Measurements from ENCODE around the gene RGL4.
"Not testable (repeated sequence)": the region's sequence is repeated elsewhere in the genome, so short reads cannot be mapped to it uniquely, and the experiment has no call there.

Gene RGL4

DNA sequence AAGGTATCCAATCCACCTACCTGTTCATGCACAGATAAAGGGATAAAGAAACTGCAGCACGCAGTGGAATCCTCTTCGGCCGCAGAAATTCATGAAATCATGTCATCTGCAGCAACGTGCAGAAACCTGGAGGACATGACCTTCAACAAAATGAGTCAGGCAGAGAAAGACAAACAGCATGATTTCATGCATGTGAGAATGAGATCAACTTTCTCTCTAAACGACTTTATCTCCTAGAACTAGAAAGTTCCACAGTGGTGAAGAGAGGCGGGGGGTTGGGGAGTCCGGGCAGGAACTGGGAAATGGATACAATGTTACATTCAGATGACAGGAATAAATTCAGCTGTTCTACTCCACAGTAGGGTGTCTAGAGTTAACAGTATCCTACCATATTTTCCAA is 9.9 kb downstream of the RGL4 start:
- DNase-seq: no peak

DNA sequence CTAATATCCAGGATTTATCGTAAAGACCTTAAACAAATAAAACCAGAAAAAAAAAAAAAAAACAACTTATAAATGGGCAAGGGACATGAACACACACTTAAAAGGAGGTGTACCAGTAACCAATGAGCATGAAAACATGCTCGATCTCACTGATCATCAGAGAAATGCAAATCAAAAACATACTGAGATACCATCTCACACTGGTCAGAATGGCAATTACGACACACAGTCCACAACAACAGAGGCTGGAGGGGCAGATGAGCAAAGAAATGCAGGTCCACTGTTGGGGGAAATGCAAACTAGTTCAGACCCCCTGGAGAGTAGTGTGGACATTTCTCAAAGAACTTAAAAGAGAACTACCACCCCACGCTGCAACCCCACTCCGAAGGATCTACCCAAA is 13.2 kb downstream of the RGL4 start:
- no peak for DNase-seq

DNA sequence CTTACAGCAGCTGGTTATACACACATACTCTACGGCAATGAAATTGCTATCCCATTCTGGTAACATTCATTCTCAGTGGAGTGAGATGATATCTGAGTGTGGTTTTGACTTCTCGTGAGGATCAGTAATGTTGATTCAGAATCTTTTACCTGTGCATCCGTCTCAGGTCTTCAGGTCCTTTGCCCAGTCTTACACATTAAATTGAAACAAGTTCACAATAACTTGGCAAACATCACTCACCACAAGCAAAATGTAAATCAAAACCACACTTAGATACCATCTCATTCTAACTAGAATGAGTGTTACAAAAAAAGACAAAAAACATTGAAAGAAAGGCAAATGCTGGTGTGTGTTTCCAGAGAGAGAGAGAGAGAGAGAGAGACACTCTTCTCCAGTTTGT is 14.0 kb downstream of the RGL4 start:
- no peak for DNase-seq

DNA sequence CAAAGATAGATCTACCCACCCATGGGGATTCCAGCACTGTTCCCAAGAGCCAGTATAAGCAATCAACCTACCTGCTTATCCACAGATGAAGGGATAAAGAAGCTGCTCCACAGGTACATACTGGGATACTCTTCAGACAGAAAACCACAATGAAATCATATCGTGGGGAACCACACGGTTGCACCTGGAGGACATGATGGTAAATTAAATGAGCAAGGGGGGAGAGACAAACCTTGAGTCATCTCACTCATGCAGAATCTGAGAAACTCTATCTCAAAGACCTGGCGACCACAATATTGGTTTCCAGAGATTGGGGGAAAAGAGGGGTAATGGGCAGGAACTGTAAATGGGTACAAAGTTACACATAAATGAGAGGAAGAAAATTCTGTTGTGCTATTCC is 14.5 kb downstream of the RGL4 start:
- DNase-seq: peak; percentile 48

DNA sequence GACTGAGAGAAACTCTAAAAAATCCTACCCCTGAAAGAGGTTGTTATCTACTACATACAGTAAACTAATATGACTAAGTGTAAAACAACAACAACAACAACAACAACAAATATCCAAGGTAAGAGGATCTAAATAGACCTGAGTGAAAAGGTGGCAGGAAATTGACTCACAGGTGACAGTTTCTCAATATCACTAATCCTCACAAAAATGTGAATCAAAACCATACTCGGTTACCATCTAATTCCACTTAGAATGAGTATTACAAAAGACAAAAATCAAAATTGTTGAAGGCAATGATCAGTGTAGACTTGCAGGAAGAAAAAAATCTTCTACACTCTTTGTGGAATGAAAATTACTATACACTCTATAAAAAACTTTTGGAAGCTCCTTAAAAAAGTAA is 17.5 kb downstream of the RGL4 start:
- DNase-seq: no peak

DNA sequence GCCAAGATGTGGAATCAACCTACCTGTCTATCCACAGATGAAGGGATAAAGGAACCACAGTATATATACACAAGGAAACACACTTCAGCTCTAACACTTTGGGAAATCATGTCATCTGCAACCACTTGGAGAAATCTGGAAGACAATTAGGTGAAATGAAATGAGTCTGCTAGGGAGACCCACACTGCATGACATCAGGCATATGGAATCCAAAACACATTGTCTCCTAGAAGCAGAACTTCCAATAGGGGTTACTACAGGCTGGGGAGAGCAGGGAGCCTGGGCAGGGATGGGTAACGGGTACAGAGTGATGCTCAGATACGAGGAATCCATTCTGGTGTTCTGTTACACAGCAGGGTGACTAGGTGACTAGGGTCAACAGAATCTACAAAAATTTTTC is 18.3 kb downstream of the RGL4 start:
- no peak for DNase-seq

DNA sequence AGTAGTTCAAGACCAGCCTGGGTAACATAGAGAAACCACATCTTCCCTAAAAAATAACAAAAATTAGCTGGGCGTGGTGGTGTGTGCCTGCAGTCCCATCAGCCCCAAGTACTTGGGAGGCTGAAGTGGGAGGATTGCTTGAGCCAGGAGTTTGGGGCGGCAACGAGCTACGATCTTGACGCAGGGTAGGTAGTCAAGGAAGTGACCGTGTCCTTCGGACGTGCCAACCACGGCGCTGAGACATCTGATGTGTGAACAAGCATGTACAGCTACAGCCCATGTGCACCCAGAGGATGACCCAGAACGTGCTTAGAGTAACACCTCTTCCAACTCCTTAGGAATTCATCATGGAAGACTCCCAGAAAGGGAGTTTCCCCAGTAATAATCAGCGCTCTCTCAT is 21.4 kb downstream of the RGL4 start:
- no peak for DNase-seq

DNA sequence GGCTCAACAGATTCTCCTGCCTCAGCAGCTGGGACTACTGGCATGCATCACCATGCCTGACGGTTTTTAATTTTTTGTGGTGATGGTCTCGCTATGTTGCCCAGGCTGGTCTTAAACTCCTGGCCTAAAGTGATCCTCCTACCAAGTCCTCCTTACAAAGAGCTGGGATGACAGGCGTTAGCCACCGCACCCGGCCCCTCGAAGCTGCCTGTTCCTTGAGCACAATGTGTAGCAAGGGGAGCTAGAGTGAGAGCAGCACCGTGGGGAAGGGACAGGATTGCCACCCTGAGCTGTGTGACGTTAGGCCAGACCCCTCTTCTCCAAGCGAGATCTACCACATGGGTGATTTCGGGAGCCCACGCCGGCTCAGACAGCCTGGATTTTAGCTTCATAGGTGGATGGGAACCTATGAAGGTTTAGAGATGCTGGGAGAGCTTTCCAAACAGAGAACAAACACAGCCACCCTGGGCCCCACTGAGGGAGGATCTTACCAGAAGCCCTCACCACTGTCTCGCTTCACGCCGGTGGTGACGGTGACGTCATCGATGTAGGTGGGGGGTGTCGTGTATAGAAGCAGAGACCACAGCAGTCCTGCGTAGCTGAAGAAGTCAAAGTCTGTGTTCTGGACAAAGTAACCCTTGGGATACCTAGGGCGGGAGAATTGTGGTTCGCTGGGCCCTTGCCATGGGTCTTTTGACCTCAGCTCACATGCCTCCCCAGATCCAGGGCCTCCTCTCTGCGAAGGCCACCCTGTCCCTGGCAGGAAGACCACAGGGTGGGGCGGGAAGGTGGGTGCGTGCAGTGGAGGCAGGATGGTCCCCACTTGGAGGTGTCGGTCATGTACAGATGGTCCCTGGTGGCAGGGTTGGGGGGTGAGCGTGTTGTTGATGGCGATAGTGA is 23.1 kb downstream of the RGL4 start:
- DNase-seq: peak; percentile 74

DNA sequence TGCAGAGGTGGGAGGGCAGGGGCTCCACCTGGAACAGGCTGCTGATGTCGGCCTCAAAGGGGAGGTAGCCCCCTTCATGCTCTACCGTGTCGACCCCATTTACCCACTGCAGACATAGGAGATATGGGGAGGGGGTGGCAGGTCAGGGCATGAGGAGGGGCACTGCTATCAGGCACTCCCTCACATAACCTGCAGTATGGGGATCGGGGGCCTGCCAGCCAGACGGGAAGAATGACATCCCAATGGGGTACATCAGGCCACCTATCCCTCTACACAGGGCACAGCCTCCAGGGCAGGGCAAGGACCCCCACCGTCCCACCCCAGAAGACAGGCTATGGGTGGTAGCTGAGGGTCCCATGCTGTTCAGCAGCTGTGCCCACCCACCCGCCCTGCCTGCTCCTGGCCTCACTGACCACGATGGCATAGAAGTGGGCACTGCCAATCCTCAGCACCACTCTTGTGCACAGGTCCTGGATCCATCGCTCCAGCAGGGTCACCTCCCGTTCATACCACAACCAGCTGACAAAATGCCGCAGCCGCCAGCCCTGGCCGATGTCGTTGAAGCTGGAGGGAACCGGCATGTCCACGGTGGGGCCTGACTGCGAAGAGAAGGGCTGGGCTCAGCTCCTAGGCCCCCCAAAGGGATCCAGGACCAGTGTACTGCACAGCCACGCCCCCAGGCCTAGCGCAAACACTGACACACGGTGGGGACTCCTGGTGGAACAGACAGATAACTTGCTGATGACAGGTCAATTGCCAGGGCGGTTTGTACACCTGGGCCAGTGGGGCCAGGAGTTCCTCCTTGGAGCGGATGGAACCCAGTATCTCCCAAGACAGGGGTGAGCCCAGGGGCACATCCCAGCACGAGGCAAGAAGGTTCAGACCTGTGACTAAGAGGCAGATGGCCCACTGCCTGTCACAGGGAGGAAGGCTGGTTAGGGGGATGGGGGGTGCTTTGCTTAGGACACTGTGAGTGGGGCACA is 24.1 kb downstream of the RGL4 start:
- DNase-seq: peak; percentile 42

DNA sequence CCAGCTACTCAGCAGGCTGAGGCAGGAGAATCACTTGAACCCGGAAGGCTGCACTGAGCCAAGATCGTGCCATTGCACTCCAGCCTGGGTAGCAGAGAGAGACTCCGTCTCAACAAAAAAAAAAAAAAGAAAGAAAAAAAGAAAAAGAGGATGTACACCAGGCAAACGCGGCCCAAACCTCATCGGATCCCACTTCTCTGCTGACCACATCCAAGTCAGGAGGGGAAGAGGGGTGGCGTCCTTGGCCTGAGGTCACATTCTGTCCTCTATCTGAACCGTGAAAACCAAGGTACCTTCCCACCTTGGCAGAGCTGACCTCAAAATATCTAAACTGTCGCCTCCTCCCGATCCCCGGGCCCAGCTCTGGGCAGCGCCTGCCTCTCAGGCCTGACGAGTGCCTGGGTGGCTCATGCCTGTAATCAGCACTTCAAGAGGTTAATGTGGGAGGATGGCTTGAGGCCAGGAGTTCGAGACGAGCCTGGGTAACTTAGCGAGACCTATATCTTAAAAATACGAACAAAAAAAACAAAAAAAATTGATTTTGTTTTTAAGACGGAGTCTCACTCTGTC is 25.1 kb downstream of the RGL4 start:
- DNase-seq: no peak

DNA sequence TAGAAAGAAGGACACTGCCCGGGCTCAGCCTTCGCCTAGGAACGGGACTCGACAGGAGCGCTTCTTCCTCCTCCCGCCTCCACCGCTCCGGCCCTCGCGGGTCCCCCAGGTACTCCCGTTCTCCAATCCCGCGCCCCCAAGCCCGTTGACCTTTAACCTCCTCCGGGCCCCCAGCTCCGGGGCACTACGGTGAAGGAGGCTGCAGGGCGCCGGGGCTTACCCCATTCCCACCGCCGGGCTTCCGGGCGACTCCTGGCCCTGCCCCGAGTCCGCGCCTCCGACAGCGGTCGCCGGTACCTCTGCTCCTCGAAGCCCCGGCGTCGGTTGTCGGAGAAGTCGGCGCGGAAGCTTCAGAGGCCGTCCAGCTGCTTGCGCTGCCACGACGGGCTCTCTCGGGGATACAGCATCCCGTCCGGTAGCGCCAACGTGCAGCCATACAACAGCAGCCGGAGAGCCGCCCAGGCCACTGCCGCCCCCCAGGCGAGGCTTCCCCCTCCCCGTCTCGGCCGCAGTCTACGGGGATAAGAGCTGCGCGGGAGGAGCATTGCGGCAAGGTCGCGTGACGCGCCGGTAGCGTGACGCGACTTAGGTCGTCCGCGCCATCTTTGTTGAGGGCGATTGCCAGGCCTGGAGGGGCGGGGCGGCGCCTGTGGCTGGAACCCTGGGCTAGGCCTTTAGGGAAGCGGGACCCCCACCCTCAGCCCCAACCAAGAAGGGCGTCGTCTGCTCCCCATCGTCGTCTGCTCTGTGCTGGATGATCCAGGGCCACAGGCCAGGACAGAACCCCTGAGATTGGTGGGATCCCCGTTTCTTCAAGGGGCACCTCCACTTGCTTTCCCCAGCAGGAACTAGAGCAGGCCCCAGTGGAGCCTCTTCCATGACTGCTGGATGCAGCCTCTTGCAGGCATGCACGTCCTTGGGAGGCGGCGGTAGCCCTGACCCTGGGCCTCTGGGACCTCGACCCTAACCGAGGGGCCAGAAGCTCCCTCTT is 26.3 kb downstream of the RGL4 start:
- DNase-seq: peak; percentile 90

DNA sequence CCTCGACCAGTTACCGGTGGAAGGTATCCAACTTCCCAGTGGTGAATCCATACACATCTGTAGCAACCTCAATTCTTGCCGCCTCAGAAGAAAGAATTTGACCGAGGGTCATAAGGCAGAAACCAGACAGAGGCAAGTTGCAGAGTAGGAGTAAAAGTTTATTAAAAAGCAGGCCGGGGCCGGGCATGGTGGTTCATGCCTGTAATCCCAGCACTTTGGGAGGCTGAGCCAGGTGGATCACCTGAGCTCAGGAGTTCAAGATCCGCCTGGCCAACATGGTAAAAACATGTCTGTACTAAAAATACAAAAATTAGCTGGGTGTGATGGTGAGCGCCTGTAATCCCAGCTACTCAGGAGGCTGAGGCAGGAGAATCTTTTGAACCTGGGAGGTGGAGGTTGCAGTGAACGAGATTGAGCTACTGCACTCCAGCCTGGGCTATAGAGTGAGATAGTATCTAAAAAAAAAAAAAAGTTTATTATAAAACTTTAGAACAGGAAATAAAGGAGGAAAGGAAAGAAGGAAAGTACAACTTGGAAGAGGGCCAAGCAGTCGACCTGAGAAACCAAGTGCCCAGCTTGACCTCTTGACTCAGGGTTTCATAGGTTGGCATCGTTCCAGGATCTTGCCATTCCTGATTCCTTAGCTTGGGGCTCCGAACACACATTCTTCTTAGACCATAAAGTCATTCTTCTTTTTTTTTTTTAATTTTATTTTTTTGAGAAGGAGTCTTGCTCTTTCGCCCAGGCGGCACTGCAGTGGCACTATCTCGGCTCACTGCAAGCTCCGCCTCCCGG is 27.8 kb downstream of the RGL4 start:
- DNase-seq: no peak

DNA sequence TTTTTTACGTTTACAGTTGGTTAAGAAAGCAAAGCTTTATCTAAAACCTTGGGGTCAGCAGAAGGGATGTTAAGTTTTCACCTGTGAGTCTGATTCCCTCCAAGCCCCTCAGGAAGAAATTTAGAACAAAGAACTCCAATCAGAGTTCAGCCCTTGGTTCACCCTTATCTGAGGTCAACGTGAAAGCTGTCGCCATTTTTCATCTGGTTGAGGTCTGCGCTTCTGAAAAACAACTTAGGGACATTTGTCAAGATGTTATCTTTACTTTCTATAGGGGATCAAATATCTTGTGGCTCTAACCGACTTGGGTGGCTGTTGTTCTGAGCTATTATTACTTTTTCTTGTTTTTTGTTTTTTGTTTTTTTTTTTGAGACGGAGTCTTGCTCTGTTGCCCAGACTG is 30.0 kb downstream of the RGL4 start:
- no peak for DNase-seq

DNA sequence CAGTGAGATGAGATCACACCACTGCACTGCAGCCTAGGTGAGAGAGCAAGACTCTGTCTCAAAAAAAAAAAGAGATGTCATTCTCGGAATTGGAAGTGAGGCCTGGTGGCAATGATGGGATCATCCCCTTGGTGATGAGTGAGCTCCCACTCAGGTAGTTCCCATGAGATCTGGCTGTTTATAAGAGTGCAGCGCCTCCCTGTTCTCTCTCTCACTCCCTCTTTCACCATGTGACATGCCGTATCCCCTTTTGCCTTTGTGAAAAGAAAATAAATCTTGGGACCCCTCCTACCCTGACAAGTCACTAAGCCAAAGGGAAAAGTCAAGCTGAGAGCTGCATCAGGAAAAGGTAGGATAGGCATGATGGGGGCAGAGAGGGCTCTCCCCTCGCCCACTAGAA is 31.3 kb downstream of the RGL4 start:
- DNase-seq: no peak

DNA sequence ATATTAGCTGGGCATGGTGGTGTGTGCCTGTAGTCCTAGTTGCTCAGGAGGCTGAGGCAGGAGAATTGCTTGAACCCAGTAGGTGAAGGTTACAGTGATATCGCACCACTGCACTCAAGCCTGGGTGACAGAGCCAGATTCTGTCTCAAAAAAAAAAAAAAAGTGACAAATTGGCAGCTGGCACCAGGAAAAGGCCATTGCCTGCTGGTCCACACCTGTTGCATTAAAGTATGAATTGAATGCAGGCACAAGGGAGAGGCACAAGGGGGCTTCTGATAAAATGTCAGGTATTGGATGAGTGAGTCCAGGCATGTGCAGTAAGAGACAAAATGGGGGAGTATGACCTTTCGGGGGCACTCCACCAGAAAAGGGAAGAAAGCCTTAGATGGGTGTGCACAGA is 31.9 kb downstream of the RGL4 start:
- DNase-seq: no peak

DNA sequence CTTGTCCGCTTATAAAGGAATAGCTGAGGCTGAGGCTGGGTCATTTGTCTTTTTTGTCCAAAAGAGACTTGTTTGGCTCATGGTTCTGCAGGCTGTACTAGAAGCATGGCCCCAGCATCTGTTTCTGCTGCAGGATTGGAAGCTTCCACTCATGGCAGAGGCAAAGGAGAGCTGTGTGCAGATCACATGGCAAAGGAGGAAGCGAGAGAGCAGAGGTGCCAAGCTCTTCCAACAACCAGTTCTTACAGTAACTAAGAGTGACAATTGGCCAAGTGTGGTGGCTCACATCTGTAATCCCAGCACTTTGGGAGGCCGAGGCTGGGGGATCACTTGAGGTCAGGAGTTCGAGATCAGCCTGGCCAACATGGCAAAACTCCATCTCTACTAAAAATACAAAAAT is 37.3 kb downstream of the RGL4 start:
- DNase-seq: not testable (repeated sequence)

DNA sequence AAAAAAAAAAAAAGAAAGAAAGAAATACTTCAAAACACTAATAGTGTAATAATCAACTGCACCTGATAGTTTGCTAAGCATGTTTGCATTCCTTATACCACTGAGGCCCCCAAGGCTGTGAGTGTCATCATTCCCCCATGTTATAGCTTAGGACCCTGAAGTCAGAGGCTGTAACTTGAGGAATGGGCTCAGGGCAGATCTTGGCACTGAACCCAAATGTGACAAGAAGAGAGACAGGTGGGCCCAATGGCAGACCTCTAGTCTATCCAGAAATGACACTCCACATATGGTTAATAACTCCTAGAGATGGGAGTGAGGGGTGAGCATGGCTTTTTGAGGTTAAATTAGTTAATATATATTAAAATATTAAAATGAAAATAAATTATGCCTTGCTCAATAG is 46.9 kb downstream of the RGL4 start:
- DNase-seq: no peak

DNA sequence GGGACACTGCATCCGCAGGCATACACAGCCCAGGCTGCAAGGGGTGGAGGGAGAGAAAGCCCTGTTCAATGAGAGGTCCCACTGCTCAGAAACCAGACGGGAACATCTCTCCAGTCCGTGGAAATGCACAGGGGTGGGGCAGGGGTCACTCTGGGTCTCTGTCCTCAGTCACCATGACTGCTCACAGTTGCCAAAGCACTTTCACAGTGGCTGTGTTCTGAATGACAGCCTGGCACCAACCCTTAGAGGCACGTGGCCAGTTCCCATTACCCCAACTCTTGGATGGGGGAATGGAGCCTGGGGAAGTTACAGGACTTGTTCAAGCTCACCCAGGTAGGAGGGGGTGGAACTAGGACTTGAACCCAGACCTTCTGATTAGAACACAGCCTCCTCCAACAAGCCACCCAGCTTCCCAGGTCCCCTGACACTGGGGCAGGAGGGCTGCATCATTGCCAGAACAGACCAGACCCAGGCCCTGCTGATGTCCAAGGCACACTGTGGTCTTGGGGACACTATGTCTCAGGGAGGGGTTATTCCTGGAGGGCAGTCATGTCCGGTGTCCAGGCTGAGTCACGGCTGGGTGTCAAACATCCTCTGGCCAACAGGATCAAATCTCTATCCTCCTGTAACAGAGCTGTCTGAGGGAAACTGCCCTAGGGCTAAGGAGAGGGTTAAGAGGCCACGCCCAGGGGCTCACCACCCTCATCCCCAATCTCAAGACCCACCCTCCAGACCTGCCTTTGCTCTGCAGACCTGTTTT is 51.9 kb downstream of the RGL4 start:
- DNase-seq: no peak

DNA sequence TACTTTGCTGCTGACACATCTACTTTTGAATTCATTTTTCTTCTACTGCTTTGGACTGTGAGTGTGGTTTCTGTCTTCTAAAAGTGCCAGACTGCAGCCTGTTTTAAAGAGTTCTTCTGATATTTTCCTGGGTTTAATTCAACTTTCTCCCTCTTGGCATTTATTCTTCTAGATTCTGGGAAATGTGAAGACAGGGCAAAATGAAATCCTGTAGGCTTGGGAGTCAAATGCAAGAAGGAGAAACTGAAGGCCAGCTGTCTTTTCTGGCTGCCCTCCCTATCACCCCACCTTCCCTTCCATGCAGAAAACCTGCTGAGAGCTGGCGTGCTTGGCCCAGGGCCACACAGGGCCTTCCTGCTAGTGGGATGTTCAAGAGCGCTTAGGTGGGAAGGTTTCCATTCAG is 52.5 kb downstream of the RGL4 start:
- no peak for DNase-seq

DNA sequence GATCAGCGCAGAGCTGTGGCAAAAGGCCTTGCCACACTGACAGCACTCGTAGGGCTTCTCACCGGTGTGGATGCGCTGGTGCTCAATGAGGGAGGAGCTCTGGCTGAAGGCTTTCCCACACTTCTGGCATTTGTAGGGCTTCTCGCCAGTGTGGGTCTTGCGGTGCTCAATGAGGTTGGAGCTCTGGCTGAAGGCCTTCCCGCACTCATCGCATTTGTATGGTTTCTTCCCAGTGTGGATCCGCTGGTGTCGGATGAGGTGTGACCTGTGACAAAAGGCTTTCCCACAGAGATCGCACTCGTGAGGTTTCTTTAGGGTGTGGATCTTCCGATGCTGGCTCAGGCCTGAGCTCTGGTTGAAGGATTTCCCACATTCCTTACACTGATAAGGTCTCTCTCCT is 53.2 kb downstream of the RGL4 start:
- no peak for DNase-seq

DNA sequence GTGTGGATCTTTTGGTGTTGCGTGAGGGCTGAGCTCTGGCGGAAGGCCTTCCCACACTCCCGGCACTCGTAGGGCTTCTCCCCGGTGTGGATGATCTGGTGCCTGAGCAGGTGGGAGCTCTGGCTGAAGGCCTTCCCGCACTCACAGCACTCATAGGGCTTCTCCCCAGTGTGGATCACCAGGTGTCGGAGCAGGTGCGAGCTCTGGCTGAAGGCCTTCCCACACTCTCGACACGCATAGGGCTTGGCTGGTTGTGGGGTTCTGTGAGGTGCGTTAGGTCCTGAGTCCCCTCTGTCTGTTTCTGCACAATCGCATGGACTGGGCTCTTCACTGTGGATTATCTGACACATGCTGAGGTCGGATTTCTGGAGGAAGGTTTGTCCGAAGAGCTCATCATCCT is 53.7 kb downstream of the RGL4 start:
- no peak for DNase-seq

Measured in stimulated activated CD8-positive, alpha-beta memory T cell treated with anti-CD3 and anti-CD28 coated beads, Interleukin-4, amount 100 ng/mL, for 48 hours (primary cell).